CD4-positive, alpha-beta T cell treated with Interleukin-15 for 4 hours (primary cell): Measurements from ENCODE around the gene PGA3.
"Not testable (repeated sequence)": the region's sequence is repeated elsewhere in the genome, so short reads cannot be mapped to it uniquely, and the experiment has no call there.

ENCODE experiments used
- DNase-seq: peaks from one replicate; pipeline ENCODE4 v3.0.0-alpha.2; 2020; ENCODE audit warnings: low spot score

Gene PGA3

GRCh38 chr11:61207636-61208310 is 4.5 kb downstream of the PGA3 start:
- not testable (repeated sequence) for DNase-seq

GRCh38 chr11:61210629-61211028 is 7.3 kb downstream of the PGA3 start:
- DNase-seq, result not testable (repeated sequence)

GRCh38 chr11:61211327-61211952 is 8.1 kb downstream of the PGA3 start:
- not testable (repeated sequence) for DNase-seq

GRCh38 chr11:61212202-61212601 is 8.9 kb downstream of the PGA3 start:
- not testable (repeated sequence) for DNase-seq

- not testable (repeated sequence) for DNase-seq
Measured at GRCh38 chr11:61213711-61214324, 10.5 kb downstream of the PGA3 start.

- not testable (repeated sequence) for DNase-seq
Measured at GRCh38 chr11:61218306-61218705, 15.0 kb downstream of the PGA3 start.

GRCh38 chr11:61219016-61219415 is 15.7 kb downstream of the PGA3 start:
- DNase-seq, result not testable (repeated sequence)

GRCh38 chr11:61222047-61222446 is 18.7 kb downstream of the PGA3 start, which contains the start of gene PGA4:
Gene PGA4 (plus strand): TSS chr11:61222347. CDS start chr11:61222401, 54 bp downstream.
- DNase-seq, result not testable (repeated sequence)

GRCh38 chr11:61222692-61223091 is 19.4 kb downstream of the PGA3 start:
- not testable (repeated sequence) for DNase-seq

GRCh38 chr11:61226457-61227137 is 23.3 kb downstream of the PGA3 start:
- DNase-seq, result not testable (repeated sequence)

- DNase-seq, result not testable (repeated sequence)
Measured at GRCh38 chr11:61229458-61229857, 26.1 kb downstream of the PGA3 start.

- DNase-seq, result not testable (repeated sequence)
Measured at GRCh38 chr11:61231033-61231432, 27.7 kb downstream of the PGA3 start.

GRCh38 chr11:61231585-61231984 is 28.3 kb downstream of the PGA3 start:
- DNase-seq, result not testable (repeated sequence)

GRCh38 chr11:61232548-61233145 is 29.3 kb downstream of the PGA3 start:
- not testable (repeated sequence) for DNase-seq

GRCh38 chr11:61237130-61237529 is 33.8 kb downstream of the PGA3 start:
- DNase-seq, result not testable (repeated sequence)

- not testable (repeated sequence) for DNase-seq
Measured at GRCh38 chr11:61240288-61240687, 37.0 kb downstream of the PGA3 start.

GRCh38 chr11:61240875-61241274 is 37.6 kb downstream of the PGA3 start, which contains the start of gene PGA5:
Gene PGA5 (plus strand): TSS chr11:61241175. CDS start chr11:61241227, 52 bp downstream.
- DNase-seq, result not testable (repeated sequence)

- DNase-seq, result not testable (repeated sequence)
Measured at GRCh38 chr11:61241526-61241925, 38.2 kb downstream of the PGA3 start.

- DNase-seq, result not testable (repeated sequence)
Measured at GRCh38 chr11:61245284-61245964, 42.1 kb downstream of the PGA3 start.

- not testable (repeated sequence) for DNase-seq
Measured at GRCh38 chr11:61248071-61248470, 44.8 kb downstream of the PGA3 start.

- not testable (repeated sequence) for DNase-seq
Measured at GRCh38 chr11:61249201-61249600, 45.9 kb downstream of the PGA3 start.
